ENCODE results near the gene TCF12.
A peak's percentile ranks its signal among the peaks of the same experiment; 100 is the strongest.
"Not testable (repeated sequence)": the region's sequence is repeated elsewhere in the genome, so short reads cannot be mapped to it uniquely, and the experiment has no call there.

TCF12 gene

GRCh38 chr15:56916825-56917477 is 1.5 kb upstream of the TCF12 start:
- no peak for DNase-seq

- no peak for DNase-seq
Observed at GRCh38 chr15:56917652-56918045, 795 bp upstream of the TCF12 start.

GRCh38 chr15:56919031-56919608 is 676 bp downstream of the TCF12 start:
- peak; percentile 19 for DNase-seq

- DNase-seq = no peak
Observed at GRCh38 chr15:56919609-56920366, 1.3 kb downstream of the TCF12 start.

GRCh38 chr15:56920367-56920627 is 1.9 kb downstream of the TCF12 start:
- no peak for DNase-seq

- DNase-seq = no peak
Observed at GRCh38 chr15:56923174-56923591, 4.7 kb downstream of the TCF12 start.

GRCh38 chr15:56927816-56928215 is 9.4 kb downstream of the TCF12 start:
- no peak for DNase-seq

GRCh38 chr15:56929399-56929798 is 11.0 kb downstream of the TCF12 start:
- DNase-seq = no peak

- DNase-seq = no peak
Observed at GRCh38 chr15:56929933-56930332, 11.5 kb downstream of the TCF12 start.

GRCh38 chr15:56930669-56931313 is 12.3 kb downstream of the TCF12 start:
- no peak for DNase-seq

GRCh38 chr15:56931639-56932508 is 13.4 kb downstream of the TCF12 start:
- DNase-seq = no peak

GRCh38 chr15:56932509-56932868 is 14.0 kb downstream of the TCF12 start:
- DNase-seq = not testable (repeated sequence)

GRCh38 chr15:56933410-56933809 is 15.0 kb downstream of the TCF12 start:
- no peak for DNase-seq

- DNase-seq = no peak
Observed at GRCh38 chr15:56933811-56934210, 15.4 kb downstream of the TCF12 start.

GRCh38 chr15:56934269-56934668 is 15.8 kb downstream of the TCF12 start:
- DNase-seq = no peak

GRCh38 chr15:56936929-56937328 is 18.5 kb downstream of the TCF12 start:
- no peak for DNase-seq

GRCh38 chr15:56939257-56939656 is 20.8 kb downstream of the TCF12 start:
- no peak for DNase-seq

- no peak for DNase-seq
Observed at GRCh38 chr15:56940388-56940787, 21.9 kb downstream of the TCF12 start.

GRCh38 chr15:56942118-56942517 is 23.7 kb downstream of the TCF12 start:
- no peak for DNase-seq

GRCh38 chr15:56943403-56943802 is 25.0 kb downstream of the TCF12 start:
- no peak for DNase-seq

GRCh38 chr15:56944485-56944884 is 26.0 kb downstream of the TCF12 start:
- DNase-seq = no peak

- no peak for DNase-seq
Observed at GRCh38 chr15:56946150-56946549, 27.7 kb downstream of the TCF12 start.
